K562 (cell line): ENCODE measurements around the gene ADAMTS2.

ENCODE experiments used
- CEBPB ChIP-seq: fragments of 450-650 bp; IDR thresholded peaks from 2 replicates; pipeline ENCODE4 v1.6.1; 2016; ENCODE audit warnings: missing genetic modification characterization, missing compliant biosample characterization
- CHD4 ChIP-seq: fragments of 200-600 bp; sonication (generic); IDR thresholded peaks from 3 replicates; pipeline ENCODE4 v1.6.1; 2012; ENCODE audit warnings: low read depth, mild to moderate bottlenecking, mixed read lengths, low read length, inconsistent platforms; ENCODE audit not compliant: insufficient read depth, insufficient replicate concordance, poor library complexity, severe bottlenecking
- CTCF ChIP-seq, 3 experiments: IDR thresholded peaks in 2 of 3; conservative IDR thresholded peaks in 1 of 3; 2 replicates each; pipeline ENCODE4 v1.5.1; 2011 to 2012; ENCODE audit warnings: low read length in 3 of 3, mild to moderate bottlenecking in 3 of 3, control low read depth in 2 of 3, improper control_type of control experiment in 1 of 3, inconsistent platforms in 1 of 3, low read depth in 1 of 3, mixed read lengths in 1 of 3, moderate library complexity in 1 of 3; ENCODE audit not compliant: insufficient read depth in 2 of 3
- EP300 ChIP-seq: IDR thresholded peaks from 2 replicates; pipeline ENCODE4 v1.6.1; 2012; ENCODE audit warnings: low read length, improper control_type of control experiment
- ESRRA ChIP-seq: fragments of 450-650 bp; IDR thresholded peaks from 2 replicates; pipeline ENCODE4 v1.6.1; 2014; ENCODE audit warnings: low read depth, mild to moderate bottlenecking, moderate library complexity, borderline replicate concordance
- JUNB ChIP-seq: fragments of 450-650 bp; formaldehyde crosslinking; conservative IDR thresholded peaks from 2 replicates; pipeline ENCODE4 v1.4.0; 2020; ENCODE audit warnings: mild to moderate bottlenecking
- RCOR1 ChIP-seq, 2 experiments: IDR thresholded peaks; 2 replicates each; pipeline ENCODE4 v1.6.1; 2012; ENCODE audit warnings: low read depth in 2 of 2, low read length in 2 of 2, borderline replicate concordance in 1 of 2, improper control_type of control experiment in 1 of 2
- SMC3 ChIP-seq: conservative IDR thresholded peaks from 2 replicates; pipeline ENCODE4 v1.6.1; 2011; ENCODE audit warnings: low read depth, low read length, improper control_type of control experiment; ENCODE audit not compliant: insufficient read depth
- SNRNP70 ChIP-seq: fragments of 200-400 bp; formaldehyde crosslinking; optimal IDR thresholded peaks from 2 replicates; pipeline ENCODE3; 2017; ENCODE audit warnings: low read depth, low read length
- USF2 ChIP-seq: sonication (generic); formaldehyde crosslinking; IDR thresholded peaks from 2 replicates; pipeline ENCODE4 v1.5.0; 2020; ENCODE audit warnings: missing genetic modification reagents
- ZNF24 ChIP-seq: fragments of 450-650 bp; IDR thresholded peaks from 2 replicates; pipeline ENCODE4 v1.6.1; 2016
- ZNF282 ChIP-seq: sonication (generic); formaldehyde crosslinking; IDR thresholded peaks from 2 replicates; pipeline ENCODE4 v1.8.1; 2023; ENCODE audit warnings: missing genetic modification reagents
- ZNF76 ChIP-seq: fragments of 250-450 bp; sonication (Bioruptor Pico); IDR thresholded peaks from 2 replicates; pipeline ENCODE4 v1.4.0; 2020; ENCODE audit warnings: mild to moderate bottlenecking, moderate library complexity, borderline replicate concordance

GRCh38 chr5:179368806-179369529, 23.7 kb upstream of the ADAMTS2 start:
- no peak for TF ChIP-seq ZNF76 (CRISPR knock-in tag)
- no peak for TF ChIP-seq SNRNP70
- TF ChIP-seq CHD4: no peak
- TF ChIP-seq ZNF282: no peak
- TF ChIP-seq SMC3: no peak
- TF ChIP-seq CTCF (IDR thresholded peaks at IDR 0.05 in 2 of 3, conservative IDR thresholded peaks at IDR 0.05 in 1 of 3; ENCODE audit: insufficient read depth in 2 of 3, low read depth in 1 of 3, low read length in 3 of 3): no peak
- no peak for TF ChIP-seq EP300
- no peak for TF ChIP-seq JUNB (CRISPR knock-in tag)
- TF ChIP-seq USF2 (CRISPR knock-in tag): no peak
- no peak for TF ChIP-seq RCOR1 (IDR thresholded peaks at IDR 0.05; ENCODE audit: borderline replicate concordance in 1 of 2, low read depth in 2 of 2, low read length in 2 of 2)
- no peak for TF ChIP-seq ZNF24
- no peak for TF ChIP-seq ESRRA
- no peak for TF ChIP-seq CEBPB
